ENCODE data around the gene FUZ. TPM values are rescaled to one million over a fixed set of nuclear protein-coding genes. Genes with fewer than 3 reads are reported as not detected.

The FUZ gene
- total RNA-seq, 1 experiment from 2014 or later = 1.1 TPM

GRCh38 chr19:49839713-49840112, 26.6 kb upstream of the FUZ start:
- Histone ChIP-seq H3K9ac (ENCODE audit: low read length) (no peak overlapping the region), H3K4me1 (ENCODE audit: control insufficient read depth in 1 of 2, insufficient read depth in 2 of 2, low read length in 2 of 2) (no peaks in the 10 kb centered on the region), H3K4me2 (ENCODE audit: low read length) (no peak overlapping the region), H3K9me2 (ENCODE audit: insufficient read depth) (no peaks in the 10 kb centered on the region), H2AFZ (ENCODE audit: low read depth, low read length, poor library complexity, severe bottlenecking) (no peak overlapping the region), H3K27ac (ENCODE audit: low read depth, low read length) (no peak overlapping the region), H3K4me3 (replicated peaks in 1 of 2; ENCODE audit: low read depth in 1 of 2, low read length in 2 of 2) (no peak overlapping the region), H3K27me3 (ENCODE audit: insufficient read depth, low read length) (no peaks in the 10 kb centered on the region), H3K36me3 (ENCODE audit: control insufficient read depth in 1 of 2, insufficient read depth in 2 of 2, low read length in 2 of 2) (peaks cover 26 to 30% of the 10 kb centered on the region in 2 experiments), H3K79me2 (ENCODE audit: insufficient read depth, low read length) (no peaks in the 10 kb centered on the region), H3K9me3 (ENCODE audit: control insufficient read depth in 1 of 2, insufficient read depth in 1 of 2, low read depth in 1 of 2, low read length in 2 of 2) (no peaks in the 10 kb centered on the region), H4K20me1 (ENCODE audit: insufficient read depth) (no peaks in the 10 kb centered on the region)
- ChIA-PET POLR2A (no interaction called here), RAD21 (ENCODE audit: low non-redundant PET in 1 of 2, low total read pairs in 2 of 2, uncharacterized antibody in 2 of 2, unreplicated experiment in 2 of 2) (no interaction called here), CTCF (no interaction called here)
- no peak for TF ChIP-seq EZH2phosphoT487 (IDR thresholded peaks at IDR 0.05; ENCODE audit: borderline replicate concordance)
- TF ChIP-seq SP1 (IDR thresholded peaks at IDR 0.05; ENCODE audit: low read depth) = no peak
- TF ChIP-seq SIN3A (IDR thresholded peaks at IDR 0.05; ENCODE audit: low read depth) = no peak
- no peak for TF ChIP-seq ZBTB33 (IDR thresholded peaks at IDR 0.05; ENCODE audit: extremely low read depth, insufficient replicate concordance, low read length)
- no peak for TF ChIP-seq POLR2AphosphoS5 (IDR thresholded peaks at IDR 0.05; ENCODE audit: low read depth, low read length)
- TF ChIP-seq SRF (IDR thresholded peaks at IDR 0.05; ENCODE audit: low read depth) = no peak
- no peak for TF ChIP-seq POLR2A (IDR thresholded peaks at IDR 0.05; ENCODE audit: borderline replicate concordance, extremely low read depth, insufficient read depth, insufficient read length)
- TF ChIP-seq CTCF (IDR thresholded peaks at IDR 0.05 in 2 of 3, conservative IDR thresholded peaks at IDR 0.05 in 1 of 3; ENCODE audit: borderline replicate concordance in 1 of 3, insufficient read depth in 1 of 3, low read depth in 2 of 3, low read length in 2 of 3) = no peak
- TF ChIP-seq REST (IDR thresholded peaks at IDR 0.05; ENCODE audit: low read depth) = no peak
- no peak for TF ChIP-seq CBX3 (IDR thresholded peaks at IDR 0.05; ENCODE audit: low read depth)
- no peak for TF ChIP-seq CEBPB (IDR thresholded peaks at IDR 0.05; ENCODE audit: low read depth)
- TF ChIP-seq ZNF274 (IDR thresholded peaks at IDR 0.05; ENCODE audit: low read depth, low read length) = no peak
- no peak for TF ChIP-seq FOSL1 (IDR thresholded peaks at IDR 0.05; ENCODE audit: low read depth)
- BruUV-seq (replicated peaks) = no TSS peak
- DNase-seq (ENCODE audit: low read depth, low spot score) (no peak), ATAC-seq (no peak)
- intact Hi-C loops (cut with micrococcal nuclease) = no loop called here

All from HCT116 (cell line).